Breast epithelium (tissue), 3 donors: ENCODE measurements around the gene DCLK1.

Experiments
- POLR2A ChIP-seq: fragments of 450-650 bp; IDR thresholded peaks from one replicate; pipeline ENCODE4 v1.6.1; 2016; ENCODE audit warnings: antibody characterized with exemption, mild to moderate bottlenecking, moderate library complexity
- POLR2AphosphoS5 ChIP-seq, 3 donors: sonication (generic); formaldehyde crosslinking; IDR thresholded peaks; one replicate each; pipeline ENCODE4 v1.6.1; 2017; ENCODE audit warnings: antibody characterized with exemption in 3 of 3
- TF ChIP-seq, protein P1 (sequence below), 3 donors: fragments of 450-650 bp; IDR thresholded peaks; one replicate each; pipeline ENCODE4 v1.5.1; 2016 to 2017; ENCODE audit warnings: antibody characterized with exemption in 3 of 3, mild to moderate bottlenecking in 3 of 3, moderate library complexity in 3 of 3

DNA sequence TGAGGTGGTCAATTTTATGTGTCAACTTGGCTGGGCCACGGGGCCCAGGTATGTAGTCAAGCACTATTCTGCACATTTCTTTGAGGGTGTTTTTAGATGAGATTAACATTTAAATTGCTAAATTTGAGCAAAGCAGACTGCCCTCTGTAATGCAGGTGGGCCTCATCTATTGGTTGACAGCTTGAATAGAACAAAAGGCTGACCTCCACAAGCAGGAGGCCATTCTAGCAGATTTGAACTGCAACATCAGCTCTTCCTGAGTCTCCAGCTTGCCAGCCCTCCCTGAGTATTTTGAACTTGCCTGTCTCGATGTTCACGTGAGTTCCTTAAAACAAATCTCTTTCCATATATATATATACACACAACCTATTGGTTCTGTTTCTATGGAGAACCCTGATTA, 134.8 kb downstream of the DCLK1 start:
- no peak for TF ChIP-seq POLR2A
- TF ChIP-seq, protein P1, sequence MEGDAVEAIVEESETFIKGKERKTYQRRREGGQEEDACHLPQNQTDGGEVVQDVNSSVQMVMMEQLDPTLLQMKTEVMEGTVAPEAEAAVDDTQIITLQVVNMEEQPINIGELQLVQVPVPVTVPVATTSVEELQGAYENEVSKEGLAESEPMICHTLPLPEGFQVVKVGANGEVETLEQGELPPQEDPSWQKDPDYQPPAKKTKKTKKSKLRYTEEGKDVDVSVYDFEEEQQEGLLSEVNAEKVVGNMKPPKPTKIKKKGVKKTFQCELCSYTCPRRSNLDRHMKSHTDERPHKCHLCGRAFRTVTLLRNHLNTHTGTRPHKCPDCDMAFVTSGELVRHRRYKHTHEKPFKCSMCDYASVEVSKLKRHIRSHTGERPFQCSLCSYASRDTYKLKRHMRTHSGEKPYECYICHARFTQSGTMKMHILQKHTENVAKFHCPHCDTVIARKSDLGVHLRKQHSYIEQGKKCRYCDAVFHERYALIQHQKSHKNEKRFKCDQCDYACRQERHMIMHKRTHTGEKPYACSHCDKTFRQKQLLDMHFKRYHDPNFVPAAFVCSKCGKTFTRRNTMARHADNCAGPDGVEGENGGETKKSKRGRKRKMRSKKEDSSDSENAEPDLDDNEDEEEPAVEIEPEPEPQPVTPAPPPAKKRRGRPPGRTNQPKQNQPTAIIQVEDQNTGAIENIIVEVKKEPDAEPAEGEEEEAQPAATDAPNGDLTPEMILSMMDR (IDR thresholded peaks at IDR 0.05): no peak
- TF ChIP-seq POLR2AphosphoS5 (IDR thresholded peaks at IDR 0.05): no peak
